GM19099 (cell line): ENCODE results near the gene MAN1B1.

ENCODE experiments used
- POLR2A ChIP-seq: IDR thresholded peaks from 3 replicates; pipeline ENCODE4 v1.6.1; 2011; ENCODE audit warnings: low read depth; ENCODE audit not compliant: insufficient read length; ENCODE audit errors: extremely low read depth

MAN1B1 gene

DNA sequence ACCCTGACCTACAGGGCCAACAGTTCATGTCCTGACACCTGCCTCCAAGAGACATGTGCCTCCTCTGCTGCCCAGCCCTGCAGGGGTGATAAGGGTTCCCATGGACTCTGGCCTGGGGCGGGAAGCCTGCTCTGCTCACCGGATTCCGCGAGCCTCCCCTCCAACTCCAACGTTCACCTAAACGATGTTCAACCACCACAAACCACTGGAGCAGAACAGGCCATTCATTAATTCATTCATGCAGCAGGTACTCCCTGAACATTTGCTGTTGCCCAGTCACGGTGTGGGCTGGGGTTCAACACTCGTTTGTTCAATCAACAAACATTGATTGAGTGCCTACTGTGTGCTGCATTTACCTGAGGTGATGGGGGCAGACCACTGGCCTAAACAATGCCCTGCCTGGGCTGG lies 12.8 kb upstream of the MAN1B1 start:
- TF ChIP-seq POLR2A = no peak

DNA sequence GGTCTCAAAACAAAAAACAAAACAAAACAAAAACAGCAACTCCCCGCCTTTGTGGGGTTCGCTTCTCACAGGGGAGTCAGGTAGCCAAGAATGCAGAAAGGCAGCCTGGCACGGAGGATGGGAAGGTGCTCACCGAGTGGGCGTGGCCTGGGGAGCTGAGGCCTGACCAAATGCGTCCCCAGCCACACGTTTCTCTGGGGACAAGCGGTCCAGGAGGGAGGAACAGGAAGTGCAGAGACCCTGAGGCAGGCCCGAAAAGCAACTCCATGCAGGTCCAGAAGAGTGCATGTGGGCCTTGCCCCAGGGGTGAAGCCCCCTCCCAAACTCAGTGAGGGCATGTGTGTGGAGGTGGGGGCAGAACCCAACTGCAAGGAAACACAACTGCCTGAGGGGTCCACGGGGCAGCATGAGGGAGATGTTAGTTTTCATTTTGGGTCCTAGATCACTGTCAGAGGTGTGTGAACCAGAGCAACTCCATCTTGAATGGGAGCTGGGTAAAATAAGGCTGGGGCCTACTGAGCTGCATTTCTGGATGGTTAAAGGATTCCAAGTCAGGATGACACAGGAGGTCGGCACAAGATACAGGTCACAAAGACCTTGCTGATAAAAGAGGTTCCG lies 12.0 kb upstream of the MAN1B1 start:
- no peak for TF ChIP-seq POLR2A

DNA sequence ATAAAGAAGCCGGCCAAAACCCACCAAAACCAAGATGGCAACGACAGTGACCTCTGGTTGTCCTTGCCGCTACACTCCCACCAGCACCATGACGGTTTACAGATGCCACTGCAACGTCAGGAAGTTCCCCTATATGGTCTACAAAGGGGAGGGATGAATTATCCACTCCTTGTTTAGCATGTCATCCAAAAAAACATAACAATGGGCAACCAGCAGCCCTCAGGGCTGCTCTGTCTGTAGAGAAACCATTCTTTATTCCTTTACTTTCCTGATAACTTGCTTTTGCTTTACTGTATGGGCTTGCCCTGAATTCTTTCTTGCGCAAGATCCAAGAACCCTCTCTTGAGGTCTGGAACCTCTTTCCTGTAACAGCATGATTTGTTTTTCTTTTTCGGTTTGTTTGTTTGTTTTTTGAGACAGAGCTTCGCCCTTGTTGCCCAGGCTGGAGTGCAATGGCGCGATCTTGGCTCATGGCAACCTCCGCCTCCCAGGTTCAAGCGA lies 11.5 kb upstream of the MAN1B1 start:
- TF ChIP-seq POLR2A = no peak

DNA sequence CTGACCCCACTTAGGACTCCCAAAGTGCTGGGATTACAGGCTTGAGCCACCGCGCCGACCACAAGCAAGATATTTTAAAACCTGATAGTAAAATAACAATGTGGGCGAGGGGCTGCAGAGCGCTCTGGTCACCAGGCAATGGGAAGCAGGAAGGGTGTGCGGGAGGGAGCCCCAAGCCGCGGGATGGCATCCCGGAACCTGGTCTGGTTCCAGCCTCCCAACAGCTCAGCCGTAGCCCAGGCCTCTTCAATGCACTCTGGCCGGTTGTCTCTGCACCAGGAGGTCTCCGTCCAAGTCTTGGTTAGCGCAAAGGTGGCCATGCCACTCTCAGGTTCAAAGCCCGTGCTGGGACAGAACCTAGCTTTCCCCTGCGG lies 10.2 kb upstream of the MAN1B1 start:
- no peak for TF ChIP-seq POLR2A

DNA sequence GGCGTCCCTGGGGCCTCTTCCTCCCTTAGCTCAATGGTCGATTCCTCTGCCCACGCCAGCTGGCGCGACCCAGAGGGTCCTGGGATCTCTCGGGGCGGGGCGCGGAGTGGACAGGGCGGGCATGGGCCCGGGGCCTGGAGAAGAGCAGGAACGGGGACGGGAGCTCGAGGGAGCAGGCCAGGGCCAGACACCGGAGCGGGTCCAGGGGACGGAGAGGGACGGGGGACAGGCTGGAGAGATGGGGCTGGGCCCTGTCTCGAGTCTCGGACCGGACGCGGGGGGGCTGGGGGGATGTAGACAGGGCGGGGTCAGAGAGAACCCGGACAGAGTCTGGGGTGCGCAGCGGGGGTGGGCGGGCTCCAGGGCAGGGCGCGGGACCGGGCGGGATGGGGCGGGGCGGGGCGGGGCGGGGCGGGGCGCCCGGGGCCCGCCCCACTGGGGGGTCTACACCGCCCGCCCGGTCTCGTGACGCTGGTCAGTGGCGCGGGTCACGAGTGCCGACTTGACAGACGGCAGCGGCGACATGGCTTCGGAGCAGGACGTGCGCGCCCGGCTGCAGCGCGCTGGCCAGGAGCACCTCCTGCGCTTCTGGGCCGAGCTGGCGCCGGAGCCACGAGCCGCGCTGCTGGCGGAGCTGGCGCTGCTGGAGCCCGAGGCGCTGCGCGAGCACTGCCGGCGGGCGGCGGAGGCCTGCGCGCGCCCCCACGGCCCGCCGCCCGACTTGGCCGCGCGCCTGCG lies 9.6 kb upstream of the MAN1B1 start, which contains the start of gene UAP1L1:
Gene UAP1L1, plus strand, starts transcription at position 508 of the 738 bp plus-strand sequence. Its CDS starts 16 bp downstream, at position 524.
- peak; percentile 59 for TF ChIP-seq POLR2A

DNA sequence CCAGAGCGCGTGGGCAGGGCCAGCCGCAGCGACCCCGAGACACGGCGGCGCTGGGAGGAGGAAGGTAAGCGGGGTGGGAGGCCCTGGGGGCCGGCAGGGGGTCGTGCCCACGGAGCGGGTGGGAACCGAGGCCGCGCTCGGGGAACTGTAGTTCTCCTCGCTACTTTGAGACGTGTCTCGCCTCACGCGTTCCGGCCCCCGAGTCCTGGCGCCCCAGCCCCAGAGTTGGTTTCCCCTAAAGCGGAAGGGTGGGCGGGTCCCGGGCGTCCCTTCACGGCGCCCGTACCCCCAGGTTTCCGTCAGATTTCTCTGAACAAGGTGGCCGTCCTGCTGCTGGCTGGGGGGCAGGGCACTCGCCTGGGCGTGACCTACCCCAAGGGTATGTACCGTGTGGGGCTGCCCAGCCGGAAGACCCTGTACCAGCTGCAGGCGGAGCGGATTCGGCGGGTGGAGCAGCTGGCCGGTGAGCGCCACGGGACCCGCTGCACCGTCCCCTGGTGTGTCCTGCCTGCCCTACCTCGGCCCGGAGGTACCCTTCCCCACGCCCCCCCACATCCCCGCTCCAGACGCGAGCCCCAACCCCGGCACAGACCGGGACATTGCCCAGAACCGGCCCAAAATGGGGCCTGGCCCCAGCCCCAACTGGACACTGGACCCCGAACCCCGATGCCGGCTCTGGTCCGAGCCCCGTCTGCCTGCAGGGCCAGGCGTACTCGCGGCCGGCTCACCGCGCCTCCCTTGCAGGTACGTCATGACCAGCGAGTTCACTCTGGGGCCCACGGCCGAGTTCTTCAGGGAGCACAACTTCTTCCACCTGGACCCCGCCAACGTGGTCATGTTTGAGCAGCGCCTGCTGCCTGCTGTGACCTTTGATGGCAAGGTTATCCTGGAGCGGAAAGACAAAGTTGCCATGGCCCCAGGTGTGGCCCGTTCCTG lies 8.8 kb upstream of the MAN1B1 start:
- TF ChIP-seq POLR2A = no peak

DNA sequence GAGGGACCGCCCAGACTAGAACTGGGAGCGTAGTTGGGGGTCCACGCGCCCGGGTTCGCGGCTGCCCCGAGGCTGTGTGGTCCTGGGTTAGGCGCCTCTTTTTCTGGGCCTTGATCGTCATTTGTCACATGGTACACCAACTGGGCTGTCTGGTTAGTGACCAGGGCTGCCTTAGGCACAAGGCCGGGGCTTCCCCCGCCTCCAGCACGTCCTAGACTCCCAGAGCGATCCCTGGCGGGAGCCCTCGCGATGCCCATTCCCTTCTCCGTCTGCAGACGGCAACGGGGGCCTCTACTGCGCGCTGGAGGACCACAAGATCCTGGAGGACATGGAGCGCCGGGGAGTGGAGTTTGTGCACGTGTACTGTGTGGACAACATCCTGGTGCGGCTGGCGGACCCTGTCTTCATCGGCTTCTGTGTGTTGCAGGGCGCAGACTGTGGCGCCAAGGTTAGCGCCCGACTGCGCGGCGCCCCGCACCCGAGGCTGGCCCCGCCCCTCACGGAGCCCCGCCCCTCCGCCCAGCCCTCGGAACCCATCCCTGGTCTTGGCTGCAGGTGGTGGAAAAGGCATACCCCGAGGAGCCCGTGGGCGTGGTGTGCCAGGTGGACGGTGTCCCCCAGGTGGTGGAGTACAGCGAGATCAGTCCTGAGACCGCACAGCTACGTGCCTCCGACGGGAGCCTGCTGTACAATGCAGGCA lies 7.9 kb upstream of the MAN1B1 start:
- TF ChIP-seq POLR2A = no peak

DNA sequence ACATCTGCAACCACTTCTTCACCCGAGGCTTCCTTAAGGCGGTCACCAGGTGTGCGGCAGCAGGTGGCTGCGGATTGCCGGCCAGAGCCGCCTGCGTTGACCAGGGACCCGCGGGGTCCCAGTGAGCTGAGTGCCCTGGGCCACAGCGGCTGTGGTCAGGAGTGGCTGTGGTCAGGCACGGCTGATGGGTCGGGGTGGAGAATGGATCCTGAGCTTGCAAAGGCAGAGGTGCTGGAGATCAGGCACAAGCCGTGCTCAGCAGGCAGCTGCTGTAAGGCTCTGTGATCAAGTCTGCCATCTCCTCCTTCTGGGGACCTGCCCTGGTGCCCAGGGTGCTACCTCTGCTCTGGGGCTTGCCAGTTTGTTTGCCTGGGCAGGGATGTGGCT lies 7.4 kb upstream of the MAN1B1 start:
- no peak for TF ChIP-seq POLR2A

DNA sequence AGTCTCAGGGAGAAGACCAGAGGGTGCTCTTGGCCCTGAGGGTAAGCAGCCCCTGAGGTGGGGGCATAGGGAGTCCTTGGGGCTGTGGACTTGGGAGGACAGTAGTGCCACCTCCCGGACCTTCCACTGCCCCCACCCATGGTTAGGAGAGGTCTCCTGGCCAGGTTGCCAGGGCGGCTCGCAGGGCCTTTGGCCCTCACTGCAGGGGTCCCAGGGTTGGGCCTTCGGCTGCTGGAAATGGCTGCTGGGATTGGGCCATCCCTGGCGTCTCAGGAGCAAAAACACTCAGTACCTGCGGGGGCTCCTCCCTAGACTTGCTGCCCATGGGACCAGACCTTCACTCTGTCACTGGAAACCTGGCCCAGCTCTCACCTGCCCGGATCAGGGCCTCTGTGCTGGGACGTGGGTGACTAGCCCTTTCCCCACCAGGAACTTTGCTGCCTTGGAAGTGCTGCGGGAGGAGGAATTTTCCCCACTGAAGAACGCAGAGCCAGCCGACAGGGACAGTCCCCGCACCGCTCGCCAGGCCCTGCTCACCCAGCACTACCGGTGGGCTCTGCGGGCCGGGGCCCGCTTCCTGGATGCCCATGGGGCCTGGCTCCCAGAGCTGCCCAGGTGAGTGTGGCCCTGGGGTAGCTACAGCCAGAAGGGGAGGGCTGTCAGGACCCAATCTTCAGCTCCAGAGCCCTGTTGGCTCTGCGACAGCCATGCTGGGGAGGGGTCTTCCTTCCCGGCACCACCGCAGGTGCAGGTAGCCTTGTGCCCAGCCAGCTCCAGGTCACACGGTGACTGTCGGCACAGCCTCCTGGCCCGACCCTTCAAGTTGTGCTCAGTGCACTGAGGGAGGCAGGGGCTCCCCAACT lies 6.3 kb upstream of the MAN1B1 start:
- TF ChIP-seq POLR2A = no peak

DNA sequence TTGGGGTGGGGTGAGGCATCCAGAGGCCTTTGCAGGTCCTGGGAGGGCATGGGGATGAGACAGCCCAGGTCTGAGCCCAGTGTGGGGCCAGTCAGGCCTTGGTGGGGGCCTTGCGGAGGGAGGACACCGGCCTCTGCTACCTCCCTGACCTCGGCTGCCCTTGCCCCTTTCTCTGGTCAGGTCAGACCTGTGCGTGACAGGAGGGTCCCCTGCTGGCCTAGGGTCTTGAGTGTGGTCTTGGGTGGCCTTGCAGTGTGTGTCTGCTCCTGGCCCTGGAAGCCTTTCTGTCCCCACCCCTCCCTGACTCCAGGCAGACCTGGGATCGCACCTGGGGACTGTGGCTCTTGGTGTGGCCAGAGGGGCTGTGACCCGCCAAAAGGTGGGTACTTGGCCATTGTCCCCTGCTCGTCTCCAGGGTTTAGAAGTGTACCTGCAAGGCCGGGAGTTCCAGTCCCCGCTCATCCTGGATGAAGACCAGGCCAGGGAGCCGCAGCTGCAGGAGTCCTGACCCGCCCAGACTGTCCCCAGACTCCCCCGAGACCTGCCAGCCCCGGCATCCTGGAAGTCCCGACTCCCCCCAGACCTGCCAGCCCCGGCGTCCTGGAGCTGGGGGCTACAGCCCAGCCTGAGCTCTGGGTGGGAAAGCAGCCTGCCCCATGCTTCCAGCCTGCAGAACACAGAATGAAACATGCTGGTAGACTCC lies 4.4 kb upstream of the MAN1B1 start:
- no peak for TF ChIP-seq POLR2A

DNA sequence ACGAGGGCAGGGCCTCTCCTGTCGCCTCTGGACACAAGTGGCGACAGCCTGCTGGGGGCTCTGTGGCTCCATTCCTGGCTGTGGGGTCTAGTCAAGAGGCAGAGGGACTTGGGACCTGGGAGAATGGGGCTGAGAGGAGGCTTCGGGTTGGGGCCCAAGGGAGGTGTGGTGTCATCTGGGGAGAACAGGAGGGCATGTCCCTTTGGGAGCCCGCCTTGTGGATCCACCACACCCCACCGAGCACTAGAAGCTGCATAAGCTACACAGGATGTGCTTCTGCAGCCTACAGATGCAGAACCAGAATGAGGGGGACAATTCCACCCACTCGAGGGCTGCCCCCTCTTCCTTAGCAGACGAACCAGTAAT lies 3.9 kb upstream of the MAN1B1 start:
- TF ChIP-seq POLR2A = no peak

DNA sequence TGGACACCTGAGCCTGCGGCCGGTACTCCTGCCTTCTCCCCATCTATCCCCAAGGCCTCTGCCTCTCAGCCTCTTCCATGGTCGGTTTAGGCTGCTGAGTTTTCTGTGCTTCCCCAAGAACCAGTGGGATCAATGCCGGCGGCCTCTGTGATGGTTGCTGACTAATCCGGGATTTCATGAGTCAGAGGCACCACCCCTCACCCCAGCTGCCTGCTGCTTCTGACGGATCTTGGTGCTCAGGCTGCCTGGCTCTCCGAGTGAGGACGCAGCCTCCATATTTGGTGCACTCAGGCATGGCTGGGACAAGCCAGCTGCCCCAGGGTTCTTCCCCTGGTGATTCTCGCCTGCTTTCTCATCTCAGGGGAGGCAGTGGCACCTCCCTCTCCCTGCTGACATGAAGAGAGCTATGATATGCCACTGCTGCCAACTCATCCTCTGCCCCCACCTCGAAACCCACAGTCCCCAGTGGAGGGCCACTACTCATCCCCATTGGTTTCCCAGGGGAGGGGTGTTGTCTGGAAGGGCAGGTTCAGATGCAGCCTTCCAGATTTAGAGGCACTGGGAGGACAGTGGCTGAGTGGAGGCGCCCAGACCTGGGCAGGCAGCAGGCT lies 3.3 kb upstream of the MAN1B1 start:
- no peak for TF ChIP-seq POLR2A

DNA sequence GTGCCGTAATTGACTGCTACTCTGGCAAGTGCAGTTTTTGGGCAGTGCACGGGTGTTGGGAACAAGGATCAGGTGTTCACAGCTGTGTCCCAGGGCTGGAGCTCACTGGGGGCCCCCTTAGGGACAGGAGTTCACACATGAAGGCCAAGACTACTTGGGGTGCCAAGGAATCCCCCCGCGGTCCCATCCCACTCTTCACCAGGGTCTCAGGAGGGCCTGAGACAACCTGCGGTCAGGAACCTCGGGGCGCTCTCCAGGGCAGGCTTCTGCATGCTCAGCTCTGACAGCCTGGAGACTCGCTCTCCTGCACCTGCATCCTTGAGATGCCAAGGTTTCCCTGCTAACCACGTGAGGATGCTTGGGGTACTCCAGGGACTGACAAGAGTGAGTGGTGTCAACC lies 2.3 kb upstream of the MAN1B1 start:
- no peak for TF ChIP-seq POLR2A
